Activated naive CD8-positive, alpha-beta T cell treated with anti-CD3 and anti-CD28 coated beads, Interleukin-2, amount 50 U/mL, for 16 hours (primary cell): ENCODE data around the gene NKX3-2.

Experiments
- DNase-seq: peaks from one replicate; pipeline ENCODE4 v3.0.0-alpha.2; 2020; ENCODE audit warnings: low read depth, low spot score

Gene NKX3-2

GRCh38 chr4:13531625-13531998, 12.7 kb downstream of the NKX3-2 start:
- no peak for DNase-seq

GRCh38 chr4:13530823-13531624, 13.3 kb downstream of the NKX3-2 start:
- DNase-seq: no peak

GRCh38 chr4:13529128-13529919, 15.0 kb downstream of the NKX3-2 start:
- no peak for DNase-seq

DNA sequence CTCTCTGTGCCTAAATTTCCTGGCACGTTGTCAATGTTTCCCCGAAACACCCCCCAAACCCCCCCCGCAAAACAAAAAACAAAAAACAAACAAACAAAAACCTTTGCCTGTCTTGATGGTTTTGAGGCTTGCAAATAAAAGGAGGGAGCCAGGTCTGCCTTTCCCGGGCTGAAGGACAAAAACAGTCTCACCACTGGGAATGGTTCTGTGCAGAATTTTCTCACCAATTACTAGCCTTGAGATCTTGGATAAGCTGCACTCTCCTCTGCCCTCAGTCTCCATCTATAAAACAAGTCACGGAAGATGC, 15.5 kb downstream of the NKX3-2 start:
- DNase-seq: no peak

DNA sequence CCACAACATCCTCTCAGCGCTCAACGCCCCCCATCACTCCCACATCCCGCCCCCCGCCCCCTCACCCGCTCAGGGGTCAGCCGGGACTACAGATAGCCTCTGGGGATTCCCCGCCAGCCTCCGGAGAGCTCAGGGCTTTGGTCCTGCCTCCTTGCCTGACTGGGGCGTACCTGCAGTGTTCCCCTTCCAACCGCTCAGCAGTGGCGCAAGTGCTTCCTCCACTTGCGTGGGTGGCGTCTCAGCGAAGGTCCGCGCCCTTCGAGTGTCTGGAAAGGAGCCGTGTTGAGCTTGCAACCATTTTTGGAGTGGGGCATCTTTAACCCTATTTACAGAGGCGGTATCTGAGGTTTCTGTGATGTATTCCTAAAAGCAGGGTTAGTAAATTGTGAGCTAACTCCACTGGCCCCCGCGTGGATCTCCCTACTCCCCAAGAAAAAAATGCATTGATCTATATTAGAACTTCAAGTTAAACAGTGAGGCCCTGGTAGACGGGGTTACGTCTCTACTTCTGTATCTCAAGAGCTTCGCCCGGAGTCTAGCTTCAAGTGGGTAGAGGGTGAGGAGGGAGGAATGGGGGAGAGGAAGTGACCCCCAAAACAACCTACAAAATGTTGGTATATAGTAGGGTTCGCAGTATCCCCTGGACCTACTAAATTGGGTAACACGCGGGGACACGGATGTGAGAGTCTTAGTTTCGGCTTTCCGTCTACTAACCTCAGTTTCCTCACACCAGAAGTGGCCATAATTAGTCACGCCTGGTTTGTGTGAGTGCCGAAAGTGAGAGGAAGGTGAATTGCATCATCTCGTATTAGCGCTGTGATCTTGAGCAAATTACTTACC, 16.1 kb downstream of the NKX3-2 start:
- DNase-seq: no peak

DNA sequence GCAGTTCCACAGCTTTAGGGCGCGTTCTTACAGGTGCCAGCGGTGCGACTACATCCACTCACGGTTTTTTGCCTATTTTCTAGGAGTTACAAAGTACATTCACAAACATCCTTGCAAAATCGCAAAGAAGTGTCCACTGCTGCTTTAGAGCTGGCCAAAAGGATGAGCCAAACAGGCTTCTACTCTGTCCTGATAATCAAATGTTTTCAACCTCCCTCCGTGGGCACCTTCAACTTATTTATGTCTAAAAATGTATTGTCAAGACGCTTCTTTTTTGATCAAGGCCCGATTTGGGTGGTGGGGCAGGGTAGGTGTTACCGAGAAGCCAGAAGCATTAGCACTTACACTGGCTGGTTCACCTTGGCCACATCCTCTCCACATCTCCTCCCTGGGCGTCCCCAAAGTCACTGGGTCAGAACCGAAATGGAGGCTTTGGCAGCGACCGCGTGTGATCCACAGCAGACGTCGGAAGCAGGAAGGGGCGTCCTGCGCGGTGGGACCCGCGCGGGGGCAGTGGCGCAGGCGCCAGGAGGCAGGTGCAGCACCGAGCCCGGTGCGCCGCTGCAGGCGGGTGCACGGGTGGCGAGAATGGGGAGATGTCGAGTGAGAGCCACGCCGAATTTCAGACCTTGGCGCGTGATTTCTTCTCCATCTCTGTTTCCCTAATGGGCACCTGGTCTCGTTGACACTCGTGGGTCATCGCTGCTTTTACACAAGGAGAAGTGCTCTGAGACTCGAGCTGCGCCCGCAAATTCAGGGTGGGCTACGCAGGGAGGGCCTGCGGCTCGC, 16.9 kb downstream of the NKX3-2 start:
- DNase-seq: no peak

GRCh38 chr4:13526658-13527057, 17.6 kb downstream of the NKX3-2 start:
- DNase-seq: no peak

- DNase-seq: no peak
Measured at GRCh38 chr4:13525606-13526281, 18.6 kb downstream of the NKX3-2 start.

GRCh38 chr4:13524504-13525243, 19.6 kb downstream of the NKX3-2 start:
- no peak for DNase-seq

DNA sequence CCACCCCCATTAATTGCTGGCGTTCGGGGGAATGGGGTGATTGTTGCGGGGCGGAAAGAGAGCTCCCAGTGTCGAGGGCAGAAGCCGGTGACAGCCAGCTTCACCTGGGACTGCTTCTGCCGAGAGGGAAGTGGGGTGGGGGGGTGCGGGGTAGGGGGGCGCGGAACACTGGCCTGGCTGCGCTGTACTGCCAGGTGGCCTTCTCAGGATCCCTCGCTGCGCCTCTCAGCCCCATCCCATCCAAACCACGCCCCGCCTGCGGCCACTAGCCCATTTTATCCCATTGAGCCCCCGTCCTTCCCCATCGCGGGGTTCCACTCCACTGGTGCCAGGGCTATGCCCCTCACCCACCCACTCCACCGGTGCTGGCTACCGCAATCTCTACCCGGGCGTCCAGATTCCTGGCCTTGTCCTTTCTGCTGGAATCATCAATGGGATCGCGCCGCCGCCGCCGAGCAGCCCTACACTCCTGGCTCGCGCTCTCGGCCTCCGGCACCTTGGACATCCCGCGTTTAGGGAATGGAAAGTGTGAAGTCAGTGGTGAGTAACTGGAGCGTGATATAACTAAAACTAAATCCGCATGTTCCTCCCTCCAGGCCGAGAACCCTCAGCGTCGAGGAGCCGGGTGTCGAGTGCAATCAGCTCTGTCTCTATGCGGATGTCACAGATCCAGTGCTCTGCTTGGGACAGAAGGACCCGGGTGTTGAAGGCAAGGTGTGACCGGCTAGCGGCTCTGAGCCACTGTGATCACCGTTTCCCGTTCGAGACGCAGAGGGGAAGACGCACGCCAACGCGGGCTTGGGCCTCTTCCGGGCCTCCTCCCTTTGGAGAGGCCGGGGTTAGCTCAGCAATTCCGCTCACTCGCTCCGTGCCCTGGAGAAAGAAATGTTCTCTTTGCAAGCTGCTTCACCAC, 20.5 kb downstream of the NKX3-2 start:
- no peak for DNase-seq

DNA sequence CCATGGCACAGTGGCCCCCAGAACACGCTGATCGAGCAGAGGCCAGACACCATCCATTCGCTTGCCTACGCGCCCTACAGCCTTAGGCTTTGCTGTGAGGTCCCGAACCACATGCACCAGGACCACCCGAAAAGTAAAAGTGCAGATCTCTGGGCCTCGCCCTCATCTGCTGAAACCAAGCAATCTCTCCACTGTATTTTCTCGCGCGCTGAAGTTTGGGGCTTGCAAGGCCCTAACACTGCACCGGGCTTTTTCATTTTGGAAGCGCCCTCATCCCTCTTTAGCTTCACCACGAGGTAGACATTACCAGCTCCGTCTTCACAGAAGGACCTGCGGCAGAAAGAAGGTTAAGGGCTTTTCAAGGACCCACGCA, 21.2 kb downstream of the NKX3-2 start:
- DNase-seq: no peak

DNA sequence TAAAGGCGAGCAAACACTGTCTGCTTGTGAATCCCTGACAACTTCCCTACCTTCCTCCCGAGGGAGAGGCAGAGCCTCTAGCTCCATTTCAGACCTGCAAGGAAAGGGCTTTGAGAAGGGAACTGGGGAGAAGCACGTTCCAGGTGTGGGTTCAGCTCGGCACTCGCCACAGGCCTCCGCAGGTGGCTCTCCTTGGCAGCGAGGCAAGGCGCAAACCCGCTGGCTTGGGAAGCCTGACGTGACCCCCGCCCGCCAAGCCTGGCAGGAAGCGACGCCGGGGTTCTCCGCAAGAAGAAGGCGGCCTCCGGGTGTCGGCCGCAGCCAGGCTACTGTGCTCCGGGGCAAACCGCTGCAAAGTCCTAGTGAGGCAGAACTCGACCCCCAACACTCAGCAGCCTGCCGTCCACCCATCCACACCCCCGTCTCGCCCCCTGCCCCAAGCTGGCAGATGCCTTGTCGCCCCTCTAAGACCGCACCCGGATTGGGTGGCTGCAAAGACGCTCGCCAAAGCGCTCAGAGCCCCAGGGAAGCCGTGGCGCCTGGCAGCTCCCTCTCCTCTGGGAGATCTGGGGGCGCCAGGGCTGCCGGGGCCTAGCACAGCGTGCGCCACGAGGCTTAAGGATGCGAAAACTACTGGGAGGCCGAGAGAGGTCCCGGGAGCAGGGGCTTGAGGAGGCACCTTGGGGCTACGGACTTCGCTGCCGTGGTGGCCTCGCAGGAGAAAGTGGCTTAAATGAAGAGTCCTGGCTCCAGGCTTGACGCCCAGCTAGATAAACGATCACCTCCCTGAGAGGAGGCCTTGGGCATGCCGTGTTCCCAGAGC, 21.8 kb downstream of the NKX3-2 start:
- DNase-seq: no peak

- no peak for DNase-seq
Measured at GRCh38 chr4:13521047-13521446, 23.3 kb downstream of the NKX3-2 start.

- DNase-seq: no peak
Measured at GRCh38 chr4:13516315-13516860, 27.9 kb downstream of the NKX3-2 start.

DNA sequence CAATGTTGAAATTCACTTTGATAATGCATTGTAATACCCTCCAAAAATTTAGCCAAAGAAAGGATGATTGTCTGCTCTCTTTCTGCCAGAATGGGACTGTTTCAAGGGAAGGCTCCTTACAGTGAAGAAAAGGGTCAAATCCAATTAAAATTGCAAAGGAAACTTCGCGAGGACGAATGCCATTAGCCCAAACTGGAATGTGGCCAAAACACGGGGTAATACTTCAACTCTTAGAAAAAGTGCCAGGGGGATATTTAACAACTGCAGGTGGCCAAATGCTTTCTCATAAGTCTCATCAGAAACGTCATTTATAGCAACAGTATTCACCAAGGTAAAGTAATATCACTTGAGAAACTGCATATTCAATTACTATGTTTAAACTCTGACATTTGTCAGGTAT, 29.0 kb downstream of the NKX3-2 start:
- no peak for DNase-seq

DNA sequence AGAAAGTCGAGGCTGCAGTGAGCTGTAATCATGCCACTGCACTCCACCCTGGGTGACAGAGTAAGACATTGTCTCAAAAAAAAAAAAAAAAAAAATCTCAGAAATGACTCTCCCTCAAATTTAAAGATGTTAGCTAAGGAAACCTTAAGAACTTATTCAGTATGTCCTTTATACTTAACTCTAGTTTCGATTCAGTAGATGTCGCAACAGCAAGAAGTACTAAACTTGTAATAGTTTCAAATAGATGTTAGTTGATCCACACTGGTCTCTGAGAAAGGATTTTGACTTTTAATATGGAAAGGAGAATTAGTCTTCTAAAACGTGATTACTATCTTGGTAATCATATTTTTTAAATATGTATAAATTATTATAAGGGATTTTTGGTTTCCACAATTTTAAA, 29.6 kb downstream of the NKX3-2 start:
- no peak for DNase-seq

DNA sequence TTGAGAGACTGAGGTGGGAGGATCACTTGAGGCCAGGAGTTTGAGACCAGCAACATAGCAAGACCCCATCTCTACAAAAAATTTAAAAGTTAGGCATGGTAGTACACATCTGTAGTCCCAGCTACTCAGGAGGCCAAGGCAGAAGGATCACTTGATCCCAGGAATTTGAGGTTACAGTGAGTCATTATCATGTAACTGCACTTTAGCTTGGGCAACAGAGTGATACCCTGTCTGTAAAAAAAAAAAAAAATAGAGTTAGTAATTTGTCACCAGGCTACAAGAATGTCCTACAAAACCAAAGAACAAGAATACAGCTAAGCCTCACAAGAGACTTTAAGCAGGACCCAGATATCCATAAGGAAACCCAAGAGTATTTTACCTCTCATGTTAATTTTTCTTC, 33.2 kb downstream of the NKX3-2 start:
- DNase-seq: no peak

DNA sequence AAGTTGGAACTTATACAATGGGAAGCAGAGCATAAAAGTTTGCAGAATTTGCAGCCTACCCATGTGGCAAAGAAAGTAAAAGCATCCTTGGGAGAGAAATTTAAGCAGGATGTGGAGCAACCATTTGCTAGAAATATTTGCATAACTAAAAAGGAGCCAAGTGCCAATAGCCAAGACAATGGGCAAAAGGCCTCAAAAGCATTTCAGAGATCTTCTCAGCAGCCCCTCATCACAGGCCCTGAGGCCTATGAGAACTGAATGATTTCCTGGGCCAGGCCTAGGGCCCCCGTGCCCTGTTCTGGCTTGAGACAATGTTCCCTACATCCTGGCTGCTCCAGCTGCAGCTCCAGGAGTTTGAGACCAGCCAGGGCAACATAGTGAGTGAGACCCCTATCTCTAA, 34.9 kb downstream of the NKX3-2 start:
- DNase-seq: no peak
